Right renal cortex interstitium (tissue), 3 donors: Measurements from ENCODE around the gene ILDR2. TPM values are rescaled to one million over a fixed set of nuclear protein-coding genes. Genes with fewer than 3 reads are reported as not detected.

ENCODE experiments used
- DNase-seq, 3 donors: peaks; one replicate each; pipeline ENCODE4 v3.0.0-alpha.2; 2013; ENCODE audit warnings: low read depth in 3 of 3, low spot score in 2 of 3
- polyA plus RNA-seq, 3 donors: library from polyadenylated mRNA; unstranded; fragments of 120-200 nt; gene quantifications; one replicate each; pipeline ENCODE4 v1.2.1, GENCODE V29; 2013; ENCODE audit not compliant: insufficient read length in 3 of 3

The ILDR2 gene
- polyA plus RNA-seq, 3 donors: 15.7 to 17.1 (median 17.0) TPM

DNA sequence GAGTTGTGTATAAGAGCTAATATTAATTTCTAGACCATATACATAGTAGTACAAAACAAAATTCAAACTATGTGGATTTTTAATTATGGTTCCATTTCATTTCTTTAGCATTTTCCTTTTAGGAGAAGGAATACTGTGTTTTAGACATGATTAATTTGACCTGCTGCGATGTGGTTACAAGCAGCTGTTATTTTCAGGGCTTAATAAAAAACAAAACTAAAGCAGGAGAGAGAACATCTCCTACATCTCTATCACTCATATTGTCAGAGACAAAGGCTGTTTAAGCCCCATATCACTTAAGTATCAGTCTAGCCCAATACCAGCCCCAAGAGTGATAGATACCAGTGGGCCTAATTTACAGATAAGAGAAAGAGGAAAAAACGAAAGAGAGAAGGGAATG is 47.6 kb downstream of the ILDR2 start:
- DNase-seq: no peak

DNA sequence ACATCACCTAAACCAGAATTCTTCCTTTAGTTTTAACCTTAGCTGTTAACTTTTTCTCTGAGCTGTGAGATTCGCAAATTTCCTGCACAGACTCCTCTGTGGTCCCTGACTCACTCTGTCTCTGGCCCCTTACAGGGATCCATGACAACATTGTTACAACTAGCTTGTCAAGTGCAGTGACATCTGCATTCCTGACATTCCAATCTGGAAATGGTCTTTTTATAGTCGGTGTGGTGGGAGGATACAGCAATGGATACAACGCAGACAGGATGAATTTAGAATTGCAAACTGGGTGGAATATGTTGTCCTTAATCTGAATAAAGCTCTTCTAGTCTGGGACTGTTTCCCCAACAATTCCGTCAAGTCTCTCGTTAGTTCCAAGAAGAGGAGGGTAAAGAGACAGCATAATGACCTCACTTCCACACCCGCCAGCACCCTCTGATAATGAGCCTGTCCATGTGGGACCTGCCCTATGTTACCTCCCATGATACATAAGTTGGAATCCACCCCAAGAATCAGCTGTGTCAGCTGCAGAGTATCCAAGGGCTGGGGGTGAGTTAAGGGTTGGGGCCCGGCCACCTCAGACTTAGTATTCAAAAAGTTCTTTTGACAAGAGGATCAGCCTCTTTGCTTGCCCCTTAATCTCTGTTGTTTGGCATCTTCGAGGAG is 49.4 kb downstream of the ILDR2 start:
- DNase-seq: no peak

DNA sequence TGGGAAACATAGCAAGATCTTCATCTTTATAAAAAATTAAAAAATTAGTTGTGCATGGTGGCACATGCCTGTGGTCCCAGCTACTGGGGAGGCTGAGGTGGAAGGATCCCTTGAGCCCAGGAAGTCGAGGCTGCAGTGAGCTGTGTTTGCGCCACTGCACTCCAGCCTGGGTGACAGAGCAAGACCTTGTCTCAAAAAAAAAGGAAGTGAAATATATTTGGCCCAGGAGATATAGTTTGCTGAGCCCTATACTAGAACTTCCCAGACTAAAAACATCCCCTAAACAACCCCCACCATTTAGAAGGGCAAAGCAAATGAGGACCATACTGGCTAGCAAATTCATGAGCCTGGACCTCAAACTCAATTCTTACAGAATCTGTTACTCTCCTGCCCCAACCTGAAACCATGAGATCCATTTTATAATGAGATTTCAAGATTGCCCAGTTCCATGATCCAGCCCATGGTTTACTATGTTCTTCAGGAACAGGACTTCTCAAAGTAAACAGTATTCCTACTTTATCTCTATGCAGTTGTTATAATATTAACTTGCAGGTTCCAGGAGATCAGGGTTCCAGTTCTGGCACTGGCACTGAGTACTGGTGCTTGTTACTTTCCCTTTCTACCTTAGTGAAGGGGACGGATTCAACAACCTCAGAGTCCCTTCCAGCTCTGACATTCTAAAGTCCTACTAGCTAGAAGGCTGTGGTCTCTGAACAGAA is 50.4 kb downstream of the ILDR2 start:
- no peak for DNase-seq

DNA sequence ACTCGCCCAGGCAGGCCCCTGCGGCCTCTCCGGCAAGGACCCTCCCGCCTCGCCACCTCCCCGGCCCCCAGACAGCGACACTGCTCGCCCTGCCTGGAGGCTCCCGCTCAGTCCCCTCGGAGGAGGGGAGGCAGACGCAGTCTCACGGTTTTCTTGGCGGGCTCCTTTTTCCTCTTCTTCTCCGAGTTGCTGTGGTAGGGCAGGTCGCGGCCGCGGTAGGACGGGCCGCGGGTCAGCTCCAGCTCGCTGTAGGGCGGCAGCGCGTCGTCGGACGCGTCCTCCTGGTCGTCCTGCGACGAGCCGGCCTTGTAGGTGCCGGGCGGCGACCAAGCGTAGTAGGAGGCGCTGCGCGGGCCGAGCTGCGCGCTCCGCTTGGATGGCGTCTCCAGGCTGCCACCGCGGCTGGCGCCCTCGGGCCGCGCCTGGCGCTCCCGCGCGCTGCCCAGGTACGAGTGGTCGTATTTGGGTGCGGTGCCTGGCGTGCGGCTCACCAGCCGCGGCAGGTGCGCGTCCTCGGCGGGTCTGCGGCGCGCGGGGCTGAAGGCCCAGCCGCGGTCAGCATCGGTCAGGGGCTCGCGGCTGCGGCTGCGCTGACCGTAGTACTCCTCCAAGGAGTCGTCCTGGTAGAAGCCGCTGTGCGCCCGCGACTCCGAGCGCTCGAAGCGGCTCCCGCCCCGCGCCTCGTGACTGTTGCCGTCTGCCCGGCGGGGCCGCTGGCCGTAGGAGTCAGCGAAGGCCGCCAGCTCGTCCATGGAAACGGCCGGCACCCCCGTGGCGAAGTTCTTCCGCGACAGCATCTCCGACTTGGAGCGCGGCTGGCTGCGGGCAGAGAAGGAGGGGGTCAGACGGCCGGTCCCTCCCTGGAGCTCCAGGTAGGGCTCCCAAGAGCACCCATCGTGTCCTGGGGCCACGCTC is 54.5 kb downstream of the ILDR2 start:
- no peak for DNase-seq

DNA sequence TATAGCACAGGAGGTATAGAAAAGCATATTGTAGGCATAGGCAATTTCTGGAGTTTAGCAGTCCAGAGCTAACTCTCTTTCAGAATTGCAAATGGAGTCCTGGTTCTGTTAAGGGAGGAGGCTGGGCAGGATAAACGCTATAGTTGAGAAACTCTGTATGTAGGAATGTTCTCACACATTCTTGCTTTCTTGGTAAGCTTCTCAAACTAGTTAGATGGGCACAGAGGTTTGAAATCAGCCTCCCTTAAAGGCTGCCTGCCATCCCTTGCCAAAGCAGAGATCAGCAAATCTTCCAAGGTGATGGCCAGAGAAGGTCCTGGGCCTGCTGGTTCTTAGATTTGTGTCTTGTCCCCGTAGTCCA is 56.4 kb downstream of the ILDR2 start:
- DNase-seq: no peak

DNA sequence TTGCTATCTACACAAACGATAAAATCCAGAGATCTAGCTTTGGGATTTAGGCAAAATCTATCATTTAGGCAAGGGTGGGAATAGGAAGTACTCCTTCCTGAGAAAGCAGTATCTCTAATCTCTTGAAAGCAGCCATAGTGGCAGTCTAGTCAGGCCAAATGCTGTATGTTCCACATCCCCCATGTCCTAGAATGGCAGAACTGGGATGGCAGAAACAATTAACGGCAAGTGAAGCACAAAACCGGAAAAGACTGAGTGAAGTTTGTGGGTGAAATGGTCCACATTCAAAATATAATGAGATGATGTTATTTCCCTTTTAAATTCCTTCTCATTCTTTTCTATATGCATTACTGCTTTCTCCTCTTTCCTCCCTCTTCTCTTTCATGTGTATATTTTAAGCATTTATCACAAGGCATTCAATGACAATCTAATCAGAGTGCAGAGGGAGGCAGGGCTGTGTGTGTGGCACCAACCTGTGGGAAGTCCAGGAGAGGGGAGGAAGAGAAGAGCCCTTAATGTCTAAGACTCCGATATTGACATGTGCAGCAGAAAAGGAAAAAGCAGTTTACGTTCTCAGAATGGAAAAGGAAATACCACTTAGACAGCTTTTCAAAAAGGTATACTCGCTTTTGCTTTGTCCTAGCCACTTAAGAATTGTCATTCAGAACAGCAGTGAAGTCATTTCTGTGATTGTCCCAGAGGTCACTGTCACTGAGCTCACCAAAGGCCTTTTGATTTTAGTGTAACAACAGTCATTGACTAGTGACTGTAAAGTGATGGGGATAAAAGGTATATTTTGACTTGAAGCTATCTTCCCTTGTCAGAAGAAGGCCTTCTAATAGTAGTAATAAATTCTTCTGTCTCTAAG is 57.0 kb downstream of the ILDR2 start:
- no peak for DNase-seq

DNA sequence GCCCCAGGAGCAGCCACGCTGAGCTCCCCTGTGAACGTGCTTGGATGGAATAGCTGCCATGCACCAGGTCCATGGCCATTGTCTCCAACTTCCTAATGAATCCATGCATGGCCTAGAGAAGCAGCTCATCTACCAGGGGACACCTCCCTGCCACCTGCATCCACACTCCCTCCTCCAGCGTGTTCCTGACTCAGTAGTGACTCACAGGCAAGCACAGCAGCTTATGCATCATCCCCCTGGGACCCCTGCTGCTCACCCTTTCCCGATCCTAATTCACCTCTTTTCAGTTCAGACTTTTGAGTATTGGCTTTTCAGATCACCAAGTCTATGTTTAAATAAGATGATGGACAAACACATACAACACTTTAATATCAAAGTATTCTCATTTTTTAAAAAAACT is 59.4 kb downstream of the ILDR2 start:
- no peak for DNase-seq

DNA sequence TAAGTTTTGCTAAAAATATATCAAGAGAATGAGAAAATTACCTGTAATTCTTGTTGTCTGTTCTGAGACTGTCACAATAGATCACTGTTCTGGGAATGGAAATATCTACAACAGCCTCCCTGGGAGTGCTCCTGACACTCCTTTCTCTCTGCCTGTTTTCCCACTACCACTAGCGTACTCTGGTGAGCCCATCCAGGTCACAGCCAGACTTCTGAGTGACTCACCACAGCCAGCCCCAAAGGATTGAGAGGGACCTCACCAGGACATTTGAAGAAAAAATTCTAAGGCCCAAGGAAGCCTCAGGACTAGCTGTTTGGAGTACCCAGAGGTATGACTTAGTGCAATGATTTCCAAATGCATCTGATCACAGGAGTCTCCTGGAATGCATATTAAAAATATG is 60.3 kb downstream of the ILDR2 start:
- DNase-seq: no peak

DNA sequence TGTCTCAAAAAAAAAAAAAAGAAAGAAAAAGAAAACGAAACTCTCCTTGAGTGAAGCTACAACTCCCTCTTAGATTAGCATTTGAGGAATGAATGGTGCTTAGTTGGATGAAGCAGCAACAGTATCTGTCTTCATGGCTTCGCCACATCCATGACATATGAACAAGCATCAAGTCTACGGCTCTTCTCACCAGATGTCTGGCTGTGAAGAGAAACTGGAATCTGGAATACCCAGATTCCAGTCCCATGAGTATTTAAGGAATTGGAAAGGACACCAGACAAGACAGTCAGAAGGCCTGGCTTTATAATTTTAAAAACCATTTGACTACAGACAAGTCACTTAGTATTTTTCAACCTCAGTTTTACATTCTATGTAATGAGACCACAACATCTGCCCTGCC is 61.2 kb downstream of the ILDR2 start:
- no peak for DNase-seq

DNA sequence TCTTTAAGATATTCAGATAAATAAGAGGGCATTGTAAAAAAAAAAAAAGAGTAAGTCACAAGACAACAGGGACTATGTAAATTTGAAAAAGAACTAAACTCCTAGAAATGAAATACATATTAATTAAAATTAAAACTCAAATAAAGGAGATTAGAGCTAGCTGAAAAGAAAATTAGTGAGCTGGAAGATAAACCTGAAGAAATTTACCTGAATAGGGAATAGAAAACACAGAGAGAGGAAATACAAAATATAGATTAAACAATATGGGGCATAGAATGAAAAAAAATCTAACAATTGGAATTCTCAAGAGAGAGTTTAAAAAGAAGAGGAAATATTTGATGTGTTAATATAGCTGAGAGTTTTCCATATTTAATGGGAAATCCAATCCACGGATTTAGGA is 63.7 kb downstream of the ILDR2 start:
- DNase-seq: no peak

DNA sequence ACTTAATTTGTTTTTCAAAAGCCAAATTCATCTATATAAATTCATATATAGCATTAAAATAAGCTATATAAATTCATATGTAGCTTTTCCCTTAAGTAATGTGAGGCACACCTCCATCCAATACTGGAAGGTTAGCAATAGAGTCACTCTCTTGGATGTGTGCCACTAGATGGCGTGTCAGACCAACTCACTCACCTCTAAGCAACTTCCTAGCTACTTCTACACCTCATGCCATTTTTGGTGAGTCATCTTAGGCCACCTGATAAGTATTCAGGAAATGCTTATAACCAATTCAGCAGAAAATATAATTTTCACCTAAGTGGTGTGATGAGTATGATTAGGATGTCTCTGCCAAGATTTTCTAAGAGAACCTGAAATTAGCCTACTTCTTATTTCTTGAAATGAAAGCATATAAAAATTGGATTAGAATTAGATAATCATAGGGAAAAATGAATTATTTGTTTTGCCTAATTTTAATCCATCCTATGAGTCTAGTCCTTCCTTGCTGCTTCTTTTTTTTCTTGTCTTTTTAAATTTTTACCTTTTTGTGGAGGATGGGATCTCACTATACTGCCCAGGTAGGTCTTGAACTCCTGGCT is 64.8 kb downstream of the ILDR2 start:
- DNase-seq: peak in 2 of 3 donors; percentile 58 to 60

DNA sequence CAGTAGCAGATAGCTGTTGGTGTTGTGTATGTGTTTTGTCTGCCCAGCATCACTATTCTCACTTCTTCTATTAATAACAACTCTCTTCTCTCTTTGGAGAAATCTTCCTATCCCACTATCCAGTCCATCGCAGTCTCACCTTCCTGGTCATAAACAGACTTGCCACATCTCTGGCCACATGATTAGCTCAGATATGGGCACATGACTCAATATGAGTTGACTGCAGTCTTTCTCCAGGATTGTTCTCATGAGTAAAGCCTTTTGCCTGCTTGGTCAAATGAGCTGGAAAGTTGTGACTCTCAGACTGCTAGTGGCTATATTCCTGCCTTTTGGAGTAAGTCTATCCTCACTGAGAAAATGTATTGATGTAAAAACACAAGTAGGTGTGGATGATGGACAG is 66.4 kb downstream of the ILDR2 start:
- no peak for DNase-seq

DNA sequence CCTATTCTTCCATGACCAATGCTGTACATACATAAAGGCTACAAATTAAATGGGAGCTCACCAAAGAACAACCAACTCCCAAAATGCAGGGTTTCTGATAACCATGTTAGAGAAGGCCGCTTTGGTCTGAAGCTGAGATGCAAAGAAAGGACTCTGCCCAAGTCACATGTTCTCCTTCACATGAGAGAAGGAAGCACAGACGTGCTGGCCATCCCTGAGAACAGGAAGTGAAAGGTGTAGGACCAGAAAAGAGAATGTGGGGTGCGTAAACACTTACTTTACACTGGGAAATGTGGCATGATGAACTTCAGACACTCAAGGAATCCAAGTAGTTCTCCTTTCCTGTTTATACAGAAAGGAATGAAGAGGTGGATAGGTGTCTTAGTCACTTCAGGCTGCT is 67.6 kb downstream of the ILDR2 start:
- no peak for DNase-seq

DNA sequence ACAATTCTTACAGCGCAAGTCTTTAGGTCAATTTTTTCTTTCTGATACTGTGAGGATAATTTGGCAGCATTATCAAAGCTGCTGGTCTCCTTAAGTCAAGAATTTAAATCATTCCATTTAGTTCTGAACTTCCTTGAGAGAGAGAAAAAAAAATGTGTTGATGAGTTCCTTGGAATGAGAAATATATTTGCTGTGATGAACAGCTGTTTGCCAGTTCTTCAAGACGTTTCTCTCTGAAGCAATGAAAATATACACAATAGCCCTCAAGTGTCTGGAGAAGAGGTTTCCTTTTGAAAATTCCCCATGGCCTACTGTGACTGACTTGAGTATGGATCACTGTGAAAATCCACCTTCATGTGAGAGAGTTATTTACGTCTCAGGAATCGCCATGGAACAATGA is 68.3 kb downstream of the ILDR2 start:
- DNase-seq: no peak

DNA sequence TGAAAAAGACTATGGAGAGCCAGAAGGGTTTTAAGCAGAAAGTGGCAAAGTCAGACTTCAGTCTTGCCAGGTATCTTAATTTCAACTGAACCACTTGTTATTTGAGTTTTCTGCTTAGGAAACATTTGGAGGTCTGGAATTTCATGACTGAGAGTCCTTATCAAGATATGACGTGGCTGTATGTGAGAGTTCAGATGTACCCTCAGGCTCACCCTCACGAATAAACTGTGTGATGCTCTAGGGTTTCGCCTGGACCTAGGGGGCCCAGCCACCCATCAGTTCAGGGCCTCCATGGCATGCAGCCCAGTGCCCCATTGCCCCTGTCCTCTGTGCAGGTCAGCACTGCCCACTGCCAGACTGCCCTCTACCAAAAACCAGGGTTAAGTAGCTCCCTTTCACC is 68.7 kb downstream of the ILDR2 start:
- DNase-seq: no peak

DNA sequence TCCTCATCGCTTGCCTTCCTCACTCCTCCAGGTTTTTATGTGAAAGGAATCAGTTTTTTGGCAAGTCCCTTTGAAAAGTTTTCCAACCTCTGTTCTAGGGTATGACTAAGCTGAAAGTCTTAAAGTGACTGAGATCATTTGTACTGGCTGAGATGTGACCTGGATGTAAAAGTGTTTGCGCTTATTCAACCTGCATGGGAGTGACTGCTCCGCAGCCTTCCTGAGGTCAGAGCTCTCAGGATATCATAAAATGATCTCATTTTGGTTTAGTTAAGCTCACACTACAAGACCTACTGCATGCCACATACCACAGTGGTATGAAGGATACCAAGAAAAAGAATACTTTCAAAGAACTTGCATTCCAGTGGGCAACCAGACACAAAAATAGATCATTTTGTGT is 69.4 kb downstream of the ILDR2 start:
- no peak for DNase-seq

DNA sequence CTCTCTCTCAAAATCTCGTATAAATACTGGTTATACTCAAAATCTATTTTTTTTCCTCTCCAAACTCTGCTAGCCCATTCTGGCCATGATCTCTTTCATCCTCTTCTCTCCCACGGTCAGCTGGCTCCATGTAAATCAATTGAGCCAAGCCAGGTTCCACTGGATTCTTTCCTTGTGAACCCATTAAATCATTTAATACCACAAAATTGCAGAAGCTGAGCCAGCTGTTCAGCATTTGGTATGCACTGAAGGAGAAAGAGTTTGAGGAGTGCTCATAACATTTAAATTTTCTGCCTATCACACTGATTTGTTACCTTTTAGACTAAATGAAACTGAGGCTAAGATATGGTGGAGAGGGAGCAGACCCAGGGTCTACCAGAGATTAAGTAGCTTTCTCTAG is 70.2 kb downstream of the ILDR2 start:
- no peak for DNase-seq

DNA sequence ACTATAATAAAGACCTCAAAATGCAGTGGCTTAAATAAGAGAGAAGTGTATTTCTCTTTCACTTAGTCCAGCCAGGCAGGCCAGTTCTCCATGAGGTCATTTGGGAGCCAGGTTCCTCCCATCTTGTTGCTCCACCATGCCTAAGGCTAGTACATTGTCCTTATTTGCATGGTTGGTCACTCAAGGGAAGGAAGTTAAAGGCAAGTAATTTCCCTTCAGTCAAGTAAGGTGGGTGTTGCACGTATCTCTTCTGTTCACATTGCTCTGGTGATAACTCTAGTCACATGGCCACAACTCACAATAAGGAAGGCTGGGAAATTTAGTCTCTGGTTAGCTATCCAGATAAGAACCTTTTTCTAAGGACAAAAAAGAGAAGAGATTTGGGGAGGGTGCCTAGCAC is 72.1 kb downstream of the ILDR2 start:
- DNase-seq: no peak

DNA sequence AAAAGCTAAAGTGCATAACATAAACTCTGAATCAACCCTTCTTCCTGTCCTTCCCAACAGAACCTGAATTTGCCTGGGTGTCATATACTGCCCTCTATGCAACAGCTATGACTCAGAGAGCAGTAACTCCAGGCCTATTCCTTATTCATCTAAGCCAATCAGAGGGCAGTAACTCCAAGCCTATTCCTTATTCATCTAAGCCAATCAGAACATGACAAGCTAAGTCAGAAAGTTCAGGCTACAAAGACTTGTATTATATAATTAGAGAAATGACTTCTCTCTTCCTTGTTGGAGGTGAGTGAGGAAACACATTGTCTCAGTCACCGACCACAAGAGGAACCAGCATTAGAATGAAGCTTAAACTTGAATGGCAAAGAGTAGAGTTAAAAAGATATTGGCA is 73.1 kb downstream of the ILDR2 start:
- DNase-seq: no peak

DNA sequence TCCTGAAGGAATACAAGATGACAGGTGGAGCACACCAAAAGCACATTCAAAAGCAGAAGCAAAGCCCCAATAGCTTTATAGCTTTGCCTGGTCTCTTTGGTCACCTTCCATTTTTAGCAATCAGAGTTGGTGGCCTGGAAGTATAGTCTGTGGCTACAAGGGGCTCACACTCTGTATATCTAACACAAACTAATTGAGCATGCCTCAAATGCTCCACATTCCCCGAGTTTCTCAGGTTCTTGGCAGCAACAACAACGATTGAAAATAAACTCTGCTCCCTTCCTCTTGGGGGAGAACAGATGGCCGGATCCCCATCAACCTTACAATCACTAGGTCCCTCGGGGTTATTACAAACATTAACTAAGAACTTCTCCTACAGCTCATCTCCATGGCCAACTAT is 74.4 kb downstream of the ILDR2 start:
- no peak for DNase-seq
